ENCODE results near the gene ABCB9. TPM values are rescaled to one million over a fixed set of nuclear protein-coding genes. Genes with fewer than 3 reads are reported as not detected.

The ABCB9 gene
- total and polyA plus RNA-seq, 2 of the 8 experiments (the other 6 are each of a cell fraction or from before 2014, with no cell fraction given), result 3.8 to 8.0 TPM

GRCh38 chr12:123001464-123001863 is 35.2 kb upstream of the ABCB9 start (continued):
- no peak for TF ChIP-seq CHD2 (IDR thresholded peaks at IDR 0.05; ENCODE audit: low read length)
- no peak for TF ChIP-seq POLR2AphosphoS5 (IDR thresholded peaks at IDR 0.05; ENCODE audit: low read depth, low read length)

All from H1 (cell line).